HG02870 (cell line): ENCODE results near the gene DCC.

ENCODE experiments used
- ATAC-seq: cut with Tn5 transposase; IDR thresholded peaks from one replicate; pipeline ENCODE4 v1.9.1; 2021; ENCODE audit warnings: mild to moderate bottlenecking, moderate library complexity; ENCODE audit not compliant: unreplicated experiment

The DCC gene

GRCh38 chr18:53543711-53544110 lies 1203.7 kb downstream of the DCC start:
- no peak for ATAC-seq

- no peak for ATAC-seq
These were observed 1204.9 kb downstream of the DCC start for GRCh38 chr18:53544917-53545316.

GRCh38 chr18:53551868-53552426 lies 1212.0 kb downstream of the DCC start:
- no peak for ATAC-seq

GRCh38 chr18:53553030-53553429 lies 1213.0 kb downstream of the DCC start:
- no peak for ATAC-seq

- ATAC-seq, result no peak
These were observed 1216.5 kb downstream of the DCC start for GRCh38 chr18:53556450-53556849.

GRCh38 chr18:53560546-53560945 lies 1220.5 kb downstream of the DCC start:
- no peak for ATAC-seq

GRCh38 chr18:53566626-53567025 lies 1226.6 kb downstream of the DCC start:
- ATAC-seq, result no peak

GRCh38 chr18:53567929-53568574 lies 1228.1 kb downstream of the DCC start:
- no peak for ATAC-seq
